Immature natural killer cell (primary cell): ENCODE measurements around the gene GALNT10. TPM values are rescaled to one million over a fixed set of nuclear protein-coding genes. Genes with fewer than 3 reads are reported as not detected.

ENCODE experiments used
- DNase-seq, 3 donors: peaks; one replicate each; pipeline ENCODE4 v3.0.0; 2022; ENCODE audit warnings: mixed read lengths in 1 of 3
- H3K27ac Mint-ChIP-seq, 6 donors: one replicate each; pipeline ENCODE4 v1.8.0; 2020; ENCODE audit warnings: mixed read lengths in 6 of 6, mild to moderate bottlenecking in 5 of 6, inconsistent platforms in 4 of 6, moderate library complexity in 3 of 6
- H3K27me3 Mint-ChIP-seq, 3 donors: one replicate each; pipeline ENCODE4 v1.8.0; 2020 to 2021; ENCODE audit warnings: low read depth in 3 of 3, mild to moderate bottlenecking in 3 of 3, mixed read lengths in 3 of 3, moderate library complexity in 3 of 3, inconsistent platforms in 1 of 3
- H3K36me3 Mint-ChIP-seq, 3 donors: one replicate each; pipeline ENCODE4 v1.8.0; 2020; ENCODE audit warnings: mixed read lengths in 3 of 3, inconsistent platforms in 2 of 3, mild to moderate bottlenecking in 2 of 3
- H3K4me1 Mint-ChIP-seq, 2 donors: one replicate each; pipeline ENCODE4 v1.8.0; 2020; ENCODE audit warnings: inconsistent platforms in 2 of 2, mild to moderate bottlenecking in 2 of 2, mixed read lengths in 2 of 2, moderate library complexity in 1 of 2
- H3K4me3 Mint-ChIP-seq, 5 donors: one replicate each; pipeline ENCODE4 v1.8.0; 2020; ENCODE audit warnings: mild to moderate bottlenecking in 5 of 5, mixed read lengths in 5 of 5, inconsistent platforms in 3 of 5, moderate library complexity in 3 of 5
- H3K9me3 Mint-ChIP-seq, 6 donors: one replicate each; pipeline ENCODE4 v1.8.0; 2020; ENCODE audit warnings: mild to moderate bottlenecking in 6 of 6, mixed read lengths in 6 of 6, inconsistent platforms in 4 of 6, moderate library complexity in 3 of 6
- polyA plus RNA-seq, 3 donors: library from polyadenylated mRNA; unstranded; fragments of 300-500 nt; fragmentation: Illumina TruSeq; gene quantifications; one replicate each; pipeline ENCODE4 v1.2.3, GENCODE V29; 2021

Gene GALNT10
- polyA plus RNA-seq, 3 donors from 2014 or later: 10.4 to 42.8 (median 24.7) TPM

GRCh38 chr5:154237946-154238345 is 47.4 kb downstream of the GALNT10 start:
- H3K9me3 Mint-ChIP-seq: no peaks in the 10 kb centered on the region
- no peaks in the 10 kb centered on the region for H3K36me3 Mint-ChIP-seq
- H3K27ac Mint-ChIP-seq: peak overlapping the region in 5 of 6 donors; percentile 7 to 76 (median 74)
- no peak for DNase-seq
- no peaks in the 10 kb centered on the region for H3K27me3 Mint-ChIP-seq
- peak overlapping the region in 2 of 5 donors; percentile 33 to 42 for H3K4me3 Mint-ChIP-seq
- peaks cover 75 to 90% of the 10 kb centered on the region in 2 donors for H3K4me1 Mint-ChIP-seq

- Mint-ChIP-seq H3K4me3 (peak overlapping the region in 2 of 5 donors; percentile 12 to 47), H3K36me3 (no peaks in the 10 kb centered on the region), H3K27me3 (no peaks in the 10 kb centered on the region), H3K27ac (peak overlapping the region in 4 of 6 donors; percentile 41 to 76 (median 62)), H3K4me1 (peaks cover 70 to 90% of the 10 kb centered on the region in 2 donors), H3K9me3 (no peaks in the 10 kb centered on the region)
- no peak for DNase-seq
Measured at GRCh38 chr5:154238776-154239481, 48.4 kb downstream of the GALNT10 start.

- Mint-ChIP-seq H3K9me3 (no peaks in the 10 kb centered on the region), H3K4me1 (peaks cover 69 to 91% of the 10 kb centered on the region in 2 donors), H3K27ac (peak overlapping the region in 2 of 6 donors; percentile 7 to 16)
Measured at GRCh38 chr5:154240595-154240994, 50.1 kb downstream of the GALNT10 start.

GRCh38 chr5:154241021-154241420 is 50.5 kb downstream of the GALNT10 start:
- Mint-ChIP-seq H3K27me3 (no peaks in the 10 kb centered on the region), H3K27ac (no peak overlapping the region), H3K4me3 (no peak overlapping the region), H3K4me1 (peaks cover 65 to 89% of the 10 kb centered on the region in 2 donors), H3K9me3 (no peaks in the 10 kb centered on the region), H3K36me3 (no peaks in the 10 kb centered on the region)
- no peak for DNase-seq

More at GRCh38 chr5:154240595-154240994, 50.1 kb downstream of the GALNT10 start:
- H3K36me3 Mint-ChIP-seq: no peaks in the 10 kb centered on the region
- no peaks in the 10 kb centered on the region for H3K27me3 Mint-ChIP-seq
- no peak overlapping the region for H3K4me3 Mint-ChIP-seq
- DNase-seq: no peak

GRCh38 chr5:154242442-154242841 is 51.9 kb downstream of the GALNT10 start:
- peaks cover 55 to 75% of the 10 kb centered on the region in 2 donors for H3K4me1 Mint-ChIP-seq

GRCh38 chr5:154242964-154243376 is 52.4 kb downstream of the GALNT10 start:
- no peaks in the 10 kb centered on the region for H3K36me3 Mint-ChIP-seq
- H3K4me1 Mint-ChIP-seq: peaks cover 49 to 70% of the 10 kb centered on the region in 2 donors

More at GRCh38 chr5:154242442-154242841, 51.9 kb downstream of the GALNT10 start:
- Mint-ChIP-seq H3K27ac (peak overlapping the region in 2 of 6 donors; percentile 18 to 24), H3K4me3 (no peak overlapping the region), H3K9me3 (no peaks in the 10 kb centered on the region), H3K27me3 (no peaks in the 10 kb centered on the region), H3K36me3 (no peaks in the 10 kb centered on the region)
- DNase-seq: no peak

GRCh38 chr5:154243736-154244135 is 53.2 kb downstream of the GALNT10 start:
- Mint-ChIP-seq H3K36me3 (no peaks in the 10 kb centered on the region), H3K27ac (peak overlapping the region in 1 of 6 donors; percentile 18)

More at GRCh38 chr5:154242964-154243376, 52.4 kb downstream of the GALNT10 start:
- Mint-ChIP-seq H3K27me3 (no peaks in the 10 kb centered on the region), H3K4me3 (no peak overlapping the region), H3K9me3 (no peaks in the 10 kb centered on the region), H3K27ac (peak overlapping the region in 2 of 6 donors; percentile 18 to 24)
- DNase-seq: no peak

GRCh38 chr5:154244476-154244875 is 53.9 kb downstream of the GALNT10 start:
- DNase-seq: no peak
- peaks cover 39 to 66% of the 10 kb centered on the region in 2 donors for H3K4me1 Mint-ChIP-seq
- H3K27me3 Mint-ChIP-seq: no peaks in the 10 kb centered on the region
- no peaks in the 10 kb centered on the region for H3K36me3 Mint-ChIP-seq
- H3K4me3 Mint-ChIP-seq: no peak overlapping the region
- H3K27ac Mint-ChIP-seq: peak overlapping the region in 1 of 6 donors; percentile 26
- no peaks in the 10 kb centered on the region for H3K9me3 Mint-ChIP-seq

More at GRCh38 chr5:154243736-154244135, 53.2 kb downstream of the GALNT10 start:
- Mint-ChIP-seq H3K4me3 (no peak overlapping the region), H3K4me1 (peaks cover 46 to 66% of the 10 kb centered on the region in 2 donors), H3K27me3 (no peaks in the 10 kb centered on the region), H3K9me3 (no peaks in the 10 kb centered on the region)
- DNase-seq: no peak

- H3K4me3 Mint-ChIP-seq: no peak overlapping the region
- H3K4me1 Mint-ChIP-seq: peaks cover 27 to 70% of the 10 kb centered on the region in 2 donors
Measured at GRCh38 chr5:154248691-154249090, 58.2 kb downstream of the GALNT10 start.

GRCh38 chr5:154249826-154250225 is 59.3 kb downstream of the GALNT10 start:
- no peaks in the 10 kb centered on the region for H3K9me3 Mint-ChIP-seq
- DNase-seq: no peak
- H3K4me1 Mint-ChIP-seq: peaks cover 24 to 70% of the 10 kb centered on the region in 2 donors
- H3K36me3 Mint-ChIP-seq: peaks cover 6 to 10% (median 9%) of the 10 kb centered on the region in 3 donors
- H3K27me3 Mint-ChIP-seq: no peaks in the 10 kb centered on the region
- H3K4me3 Mint-ChIP-seq: no peak overlapping the region
- no peak overlapping the region for H3K27ac Mint-ChIP-seq

More at GRCh38 chr5:154248691-154249090, 58.2 kb downstream of the GALNT10 start:
- Mint-ChIP-seq H3K9me3 (no peaks in the 10 kb centered on the region), H3K36me3 (peaks cover 2 to 5% (median 2%) of the 10 kb centered on the region in 3 donors), H3K27me3 (no peaks in the 10 kb centered on the region), H3K27ac (peak overlapping the region in 1 of 6 donors; percentile 22)
- no peak for DNase-seq

GRCh38 chr5:154251529-154251928 is 61.0 kb downstream of the GALNT10 start:
- peak overlapping the region in 2 of 6 donors; percentile 18 to 77 for H3K27ac Mint-ChIP-seq
- no peaks in the 10 kb centered on the region for H3K9me3 Mint-ChIP-seq
- H3K4me1 Mint-ChIP-seq: peaks cover 22 to 68% of the 10 kb centered on the region in 2 donors
- H3K36me3 Mint-ChIP-seq: peaks cover 6 to 10% (median 9%) of the 10 kb centered on the region in 3 donors
- peaks cover 0 to 2% (median 0%) of the 10 kb centered on the region in 3 donors for H3K27me3 Mint-ChIP-seq
- no peak for DNase-seq
- no peak overlapping the region for H3K4me3 Mint-ChIP-seq

GRCh38 chr5:154253807-154254206 is 63.3 kb downstream of the GALNT10 start:
- Mint-ChIP-seq H3K9me3 (no peaks in the 10 kb centered on the region), H3K27ac (peak overlapping the region in 2 of 6 donors; percentile 38 to 67), H3K4me1 (peaks cover 19 to 66% of the 10 kb centered on the region in 2 donors), H3K4me3 (peak overlapping the region in 1 of 5 donors; percentile 39), H3K36me3 (peaks cover 6 to 10% (median 9%) of the 10 kb centered on the region in 3 donors), H3K27me3 (peaks cover 0 to 2% (median 0%) of the 10 kb centered on the region in 3 donors)
- no peak for DNase-seq

GRCh38 chr5:154254896-154255295 is 64.4 kb downstream of the GALNT10 start:
- Mint-ChIP-seq H3K27ac (no peak overlapping the region), H3K36me3 (peaks cover 6 to 10% (median 9%) of the 10 kb centered on the region in 3 donors), H3K4me3 (no peak overlapping the region), H3K9me3 (no peaks in the 10 kb centered on the region), H3K4me1 (peaks cover 22 to 65% of the 10 kb centered on the region in 2 donors), H3K27me3 (peaks cover 0 to 4% (median 0%) of the 10 kb centered on the region in 3 donors)
- DNase-seq: no peak

GRCh38 chr5:154257046-154257445 is 66.5 kb downstream of the GALNT10 start:
- Mint-ChIP-seq H3K27me3 (peaks cover 0 to 4% (median 0%) of the 10 kb centered on the region in 3 donors), H3K36me3 (peaks cover 6 to 10% (median 9%) of the 10 kb centered on the region in 3 donors), H3K4me1 (peaks cover 14 to 46% of the 10 kb centered on the region in 2 donors), H3K27ac (peak overlapping the region in 1 of 6 donors; percentile 40), H3K9me3 (no peaks in the 10 kb centered on the region), H3K4me3 (no peak overlapping the region)
- no peak for DNase-seq
